ENCODE data around the gene PWWP2B. TPM values are rescaled to one million over a fixed set of nuclear protein-coding genes. Genes with fewer than 3 reads are reported as not detected.

The PWWP2B gene
- total and polyA plus RNA-seq, 10 of the 15 experiments (the other 5 are each of a cell fraction or from before 2014, with no cell fraction given), result 0.04 to 0.87 (median 0.35) TPM; not detected in 4

DNA sequence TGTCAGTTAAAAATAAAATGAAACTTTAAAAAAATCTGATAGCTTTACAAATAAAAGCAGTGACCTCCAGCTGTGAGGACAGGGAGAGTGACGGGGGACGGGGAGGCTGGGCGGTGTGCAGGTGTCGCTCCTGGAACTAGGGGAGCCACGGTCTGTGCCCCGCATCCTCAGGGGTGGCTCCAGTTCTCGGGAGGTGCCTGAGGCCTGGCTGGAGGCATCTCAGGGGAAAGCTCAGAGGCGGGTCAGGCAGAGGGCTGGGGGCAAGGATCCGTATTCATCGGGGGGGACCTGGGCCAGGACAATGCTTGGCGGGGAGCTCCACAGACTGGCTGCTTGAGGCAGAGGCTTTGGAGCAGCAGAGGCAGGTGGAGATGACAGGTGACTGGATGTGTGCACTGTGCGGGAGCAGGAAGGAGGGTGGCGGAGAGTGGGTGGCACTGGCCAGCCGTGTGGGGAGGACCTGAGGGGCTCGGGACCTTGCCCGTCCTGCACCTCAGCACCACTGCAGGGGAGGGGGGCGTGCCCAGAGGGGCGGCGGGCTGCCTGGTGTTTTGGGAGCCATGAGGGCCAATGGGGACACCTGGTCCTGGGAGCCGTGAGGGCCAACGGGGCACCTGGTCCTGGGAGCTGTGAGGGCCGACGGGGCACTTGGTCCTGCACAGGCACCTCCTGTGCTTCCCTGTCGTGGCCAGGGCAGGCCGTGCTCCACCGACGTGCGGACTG, 13.2 kb downstream of the PWWP2B start:
- SMC1A ChIA-PET (ENCODE audit: uncharacterized antibody, unreplicated experiment), result no interaction called here
- RAD21 ChIA-PET (ENCODE audit: unreplicated experiment), result no interaction called here
- POLR2A ChIA-PET, result no interaction called here
- Histone ChIP-seq H3K4me3 (no peak overlapping the region), H3K9ac (ENCODE audit: control insufficient read depth, insufficient read depth, low read length) (no peak overlapping the region), H3K4me1 (ENCODE audit: control insufficient read depth, insufficient read depth, low read length) (no peaks in the 10 kb centered on the region), H3K9me3 (replicated peaks; ENCODE audit: control insufficient read depth, insufficient read depth, low read length) (no peaks in the 10 kb centered on the region), H3K36me3 (ENCODE audit: control insufficient read depth in 2 of 2, insufficient read depth in 2 of 2, low read length in 1 of 2) (no peaks in the 10 kb centered on the region), H4K20me1 (ENCODE audit: control insufficient read depth, insufficient read depth) (no peaks in the 10 kb centered on the region), H3K4me2 (ENCODE audit: control insufficient read depth, insufficient read depth) (no peak overlapping the region), H3K79me2 (ENCODE audit: control insufficient read depth, insufficient read depth, low read length) (no peaks in the 10 kb centered on the region), H3K27ac (ENCODE audit: control insufficient read depth, insufficient read depth) (no peak overlapping the region), H3K27me3 (replicated peaks in 1 of 2; ENCODE audit: control insufficient read depth in 2 of 2, insufficient read depth in 2 of 2, low read length in 1 of 2) (no peaks in the 10 kb centered on the region), H2AFZ (ENCODE audit: control insufficient read depth, low read depth, low read length) (no peak overlapping the region)
- TF ChIP-seq, protein P1, sequence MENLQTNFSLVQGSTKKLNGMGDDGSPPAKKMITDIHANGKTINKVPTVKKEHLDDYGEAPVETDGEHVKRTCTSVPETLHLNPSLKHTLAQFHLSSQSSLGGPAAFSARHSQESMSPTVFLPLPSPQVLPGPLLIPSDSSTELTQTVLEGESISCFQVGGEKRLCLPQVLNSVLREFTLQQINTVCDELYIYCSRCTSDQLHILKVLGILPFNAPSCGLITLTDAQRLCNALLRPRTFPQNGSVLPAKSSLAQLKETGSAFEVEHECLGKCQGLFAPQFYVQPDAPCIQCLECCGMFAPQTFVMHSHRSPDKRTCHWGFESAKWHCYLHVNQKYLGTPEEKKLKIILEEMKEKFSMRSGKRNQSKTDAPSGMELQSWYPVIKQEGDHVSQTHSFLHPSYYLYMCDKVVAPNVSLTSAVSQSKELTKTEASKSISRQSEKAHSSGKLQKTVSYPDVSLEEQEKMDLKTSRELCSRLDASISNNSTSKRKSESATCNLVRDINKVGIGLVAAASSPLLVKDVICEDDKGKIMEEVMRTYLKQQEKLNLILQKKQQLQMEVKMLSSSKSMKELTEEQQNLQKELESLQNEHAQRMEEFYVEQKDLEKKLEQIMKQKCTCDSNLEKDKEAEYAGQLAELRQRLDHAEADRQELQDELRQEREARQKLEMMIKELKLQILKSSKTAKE (IDR thresholded peaks at IDR 0.05; ENCODE audit: low read depth, poor library complexity, severe bottlenecking), result no peak
- no peak for TF ChIP-seq BCL11A (IDR thresholded peaks at IDR 0.05; ENCODE audit: low read depth, low read length)
- TF ChIP-seq NR2C1 (IDR thresholded peaks at IDR 0.05), result no peak
- TF ChIP-seq ZNF384 (IDR thresholded peaks at IDR 0.05; ENCODE audit: borderline replicate concordance, low read depth, low read length), result no peak
- no peak for TF ChIP-seq PAX8 (IDR thresholded peaks at IDR 0.05)
- no peak for TF ChIP-seq TCF3 (IDR thresholded peaks at IDR 0.05; ENCODE audit: borderline replicate concordance, insufficient read depth, low read depth, low read length)
- no peak for TF ChIP-seq NFIC (IDR thresholded peaks at IDR 0.05; ENCODE audit: low read depth, low read length)
- TF ChIP-seq IKZF1 (conservative IDR thresholded peaks at IDR 0.05), result no peak
- TF ChIP-seq, protein P2, sequence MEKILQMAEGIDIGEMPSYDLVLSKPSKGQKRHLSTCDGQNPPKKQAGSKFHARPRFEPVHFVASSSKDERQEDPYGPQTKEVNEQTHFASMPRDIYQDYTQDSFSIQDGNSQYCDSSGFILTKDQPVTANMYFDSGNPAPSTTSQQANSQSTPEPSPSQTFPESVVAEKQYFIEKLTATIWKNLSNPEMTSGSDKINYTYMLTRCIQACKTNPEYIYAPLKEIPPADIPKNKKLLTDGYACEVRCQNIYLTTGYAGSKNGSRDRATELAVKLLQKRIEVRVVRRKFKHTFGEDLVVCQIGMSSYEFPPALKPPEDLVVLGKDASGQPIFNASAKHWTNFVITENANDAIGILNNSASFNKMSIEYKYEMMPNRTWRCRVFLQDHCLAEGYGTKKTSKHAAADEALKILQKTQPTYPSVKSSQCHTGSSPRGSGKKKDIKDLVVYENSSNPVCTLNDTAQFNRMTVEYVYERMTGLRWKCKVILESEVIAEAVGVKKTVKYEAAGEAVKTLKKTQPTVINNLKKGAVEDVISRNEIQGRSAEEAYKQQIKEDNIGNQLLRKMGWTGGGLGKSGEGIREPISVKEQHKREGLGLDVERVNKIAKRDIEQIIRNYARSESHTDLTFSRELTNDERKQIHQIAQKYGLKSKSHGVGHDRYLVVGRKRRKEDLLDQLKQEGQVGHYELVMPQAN (conservative IDR thresholded peaks at IDR 0.05), result no peak
- TF ChIP-seq, protein P3, sequence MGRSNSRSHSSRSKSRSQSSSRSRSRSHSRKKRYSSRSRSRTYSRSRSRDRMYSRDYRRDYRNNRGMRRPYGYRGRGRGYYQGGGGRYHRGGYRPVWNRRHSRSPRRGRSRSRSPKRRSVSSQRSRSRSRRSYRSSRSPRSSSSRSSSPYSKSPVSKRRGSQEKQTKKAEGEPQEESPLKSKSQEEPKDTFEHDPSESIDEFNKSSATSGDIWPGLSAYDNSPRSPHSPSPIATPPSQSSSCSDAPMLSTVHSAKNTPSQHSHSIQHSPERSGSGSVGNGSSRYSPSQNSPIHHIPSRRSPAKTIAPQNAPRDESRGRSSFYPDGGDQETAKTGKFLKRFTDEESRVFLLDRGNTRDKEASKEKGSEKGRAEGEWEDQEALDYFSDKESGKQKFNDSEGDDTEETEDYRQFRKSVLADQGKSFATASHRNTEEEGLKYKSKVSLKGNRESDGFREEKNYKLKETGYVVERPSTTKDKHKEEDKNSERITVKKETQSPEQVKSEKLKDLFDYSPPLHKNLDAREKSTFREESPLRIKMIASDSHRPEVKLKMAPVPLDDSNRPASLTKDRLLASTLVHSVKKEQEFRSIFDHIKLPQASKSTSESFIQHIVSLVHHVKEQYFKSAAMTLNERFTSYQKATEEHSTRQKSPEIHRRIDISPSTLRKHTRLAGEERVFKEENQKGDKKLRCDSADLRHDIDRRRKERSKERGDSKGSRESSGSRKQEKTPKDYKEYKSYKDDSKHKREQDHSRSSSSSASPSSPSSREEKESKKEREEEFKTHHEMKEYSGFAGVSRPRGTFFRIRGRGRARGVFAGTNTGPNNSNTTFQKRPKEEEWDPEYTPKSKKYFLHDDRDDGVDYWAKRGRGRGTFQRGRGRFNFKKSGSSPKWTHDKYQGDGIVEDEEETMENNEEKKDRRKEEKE (IDR thresholded peaks at IDR 0.05), result no peak
- TF ChIP-seq BACH1 (IDR thresholded peaks at IDR 0.05; ENCODE audit: borderline replicate concordance), result no peak
- no peak for TF ChIP-seq ETV6 (conservative IDR thresholded peaks at IDR 0.05 in 1 of 2, IDR thresholded peaks at IDR 0.05 in 1 of 2; ENCODE audit: borderline replicate concordance in 1 of 2, low read depth in 1 of 2)
- TF ChIP-seq SIN3A (IDR thresholded peaks at IDR 0.05; ENCODE audit: low read depth, low read length), result no peak
- CTCF ChIA-PET, result no interaction called here
- no TSS peak for BruUV-seq (replicated peaks)
- ATAC-seq, result no peak
- FAIRE-seq, result no peak
- WGBS (ENCODE audit: insufficient coverage, insufficient replicate concordance, low lambda C conversion rate, missing lambda C conversion rate), result 54% methylated on average over 24 of the region's 28 CpGs
- in situ Hi-C loops (cut with MboI), result no loop called here
- intact Hi-C loops (cut with micrococcal nuclease; ENCODE audit: unreplicated experiment), result no loop called here
- DNase-seq (ENCODE audit: low read depth, low spot score), result no peak
